GM12801 (cell line): ENCODE data around the gene DENND1B.

Source experiments
- CTCF ChIP-seq: IDR thresholded peaks from one replicate; pipeline ENCODE4 v1.5.1; 2011; ENCODE audit warnings: control low read depth; ENCODE audit not compliant: insufficient read length; ENCODE audit errors: extremely low read depth

DENND1B gene

GRCh38 chr1:197715806-197716205, 59.5 kb downstream of the DENND1B start:
- no peak for TF ChIP-seq CTCF

GRCh38 chr1:197706601-197707000, 68.7 kb downstream of the DENND1B start:
- no peak for TF ChIP-seq CTCF

GRCh38 chr1:197705941-197706340, 69.3 kb downstream of the DENND1B start:
- no peak for TF ChIP-seq CTCF

- TF ChIP-seq CTCF = no peak
Measured at GRCh38 chr1:197696372-197696771, 78.9 kb downstream of the DENND1B start.

GRCh38 chr1:197695961-197696360, 79.3 kb downstream of the DENND1B start:
- TF ChIP-seq CTCF = no peak

- TF ChIP-seq CTCF = no peak
Measured at GRCh38 chr1:197692965-197693364, 82.3 kb downstream of the DENND1B start.

GRCh38 chr1:197691816-197692215, 83.5 kb downstream of the DENND1B start:
- no peak for TF ChIP-seq CTCF

GRCh38 chr1:197690074-197690473, 85.2 kb downstream of the DENND1B start:
- TF ChIP-seq CTCF = no peak
